BJ (cell line): ENCODE results near the gene AHI1. TPM values are rescaled to one million over a fixed set of nuclear protein-coding genes. Genes with fewer than 3 reads are reported as not detected.
A peak's percentile ranks its signal among the peaks of the same experiment; 100 is the strongest.

Experiments
- CTCF ChIA-PET: fragments of 350-600 bp; formaldehyde crosslinking; extraction: SDS; loops from one replicate; lab custom pipeline; 2021; ENCODE audit warnings: antibody characterized with exemption, inconsistent platforms; lab: Yijun Ruan, JAX
- POLR2A ChIA-PET: fragments of 300-600 bp; sonication (Branson Sonifier 250); formaldehyde crosslinking; extraction: SDS; loops from one replicate; lab custom pipeline; 2021; ENCODE audit warnings: antibody characterized with exemption; lab: Charles Lee
- DNase-seq: peaks from one replicate; pipeline ENCODE4 v3.0.0-alpha.2; 2011; ENCODE audit warnings: low read depth
- H3K27me3 ChIP-seq: 2 replicates; pipeline ENCODE4 v1.6.0; 2011; ENCODE audit warnings: low read length; ENCODE audit not compliant: control insufficient read depth, insufficient read depth
- H3K36me3 ChIP-seq: 2 replicates; pipeline ENCODE4 v1.5.1; 2011; ENCODE audit warnings: low read length; ENCODE audit not compliant: control insufficient read depth, insufficient read depth
- H3K4me3 ChIP-seq: 2 replicates; pipeline ENCODE4 v1.5.1; 2011; ENCODE audit warnings: low read depth, mild to moderate bottlenecking, control low read depth, low read length
- polyA plus RNA-seq: library from polyadenylated mRNA; depleted of rRNA; stranded (reverse); fragments of >200 nt; gene quantifications from 2 replicates; pipeline ENCODE4 v1.2.3, GENCODE V29; 2011
- TF ChIP-seq, protein P1 (sequence below): IDR thresholded peaks from 2 replicates; pipeline ENCODE4 v1.5.1; 2011; ENCODE audit warnings: low read depth, mild to moderate bottlenecking, control low read depth, inconsistent platforms, low read length, moderate library complexity; ENCODE audit not compliant: insufficient read depth

Gene AHI1
- polyA plus RNA-seq, 1 experiment = 7.9 TPM

GRCh38 chr6:135426833-135427232 is 70.7 kb downstream of the AHI1 start:
- CTCF ChIA-PET = no interaction called here
- TF ChIP-seq, protein P1, sequence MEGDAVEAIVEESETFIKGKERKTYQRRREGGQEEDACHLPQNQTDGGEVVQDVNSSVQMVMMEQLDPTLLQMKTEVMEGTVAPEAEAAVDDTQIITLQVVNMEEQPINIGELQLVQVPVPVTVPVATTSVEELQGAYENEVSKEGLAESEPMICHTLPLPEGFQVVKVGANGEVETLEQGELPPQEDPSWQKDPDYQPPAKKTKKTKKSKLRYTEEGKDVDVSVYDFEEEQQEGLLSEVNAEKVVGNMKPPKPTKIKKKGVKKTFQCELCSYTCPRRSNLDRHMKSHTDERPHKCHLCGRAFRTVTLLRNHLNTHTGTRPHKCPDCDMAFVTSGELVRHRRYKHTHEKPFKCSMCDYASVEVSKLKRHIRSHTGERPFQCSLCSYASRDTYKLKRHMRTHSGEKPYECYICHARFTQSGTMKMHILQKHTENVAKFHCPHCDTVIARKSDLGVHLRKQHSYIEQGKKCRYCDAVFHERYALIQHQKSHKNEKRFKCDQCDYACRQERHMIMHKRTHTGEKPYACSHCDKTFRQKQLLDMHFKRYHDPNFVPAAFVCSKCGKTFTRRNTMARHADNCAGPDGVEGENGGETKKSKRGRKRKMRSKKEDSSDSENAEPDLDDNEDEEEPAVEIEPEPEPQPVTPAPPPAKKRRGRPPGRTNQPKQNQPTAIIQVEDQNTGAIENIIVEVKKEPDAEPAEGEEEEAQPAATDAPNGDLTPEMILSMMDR = no peak
- no peak for DNase-seq
- no peaks in the 10 kb centered on the region for H3K36me3 ChIP-seq
- POLR2A ChIA-PET = no interaction called here
- H3K27me3 ChIP-seq = no peaks in the 10 kb centered on the region
- no peak overlapping the region for H3K4me3 ChIP-seq

DNA sequence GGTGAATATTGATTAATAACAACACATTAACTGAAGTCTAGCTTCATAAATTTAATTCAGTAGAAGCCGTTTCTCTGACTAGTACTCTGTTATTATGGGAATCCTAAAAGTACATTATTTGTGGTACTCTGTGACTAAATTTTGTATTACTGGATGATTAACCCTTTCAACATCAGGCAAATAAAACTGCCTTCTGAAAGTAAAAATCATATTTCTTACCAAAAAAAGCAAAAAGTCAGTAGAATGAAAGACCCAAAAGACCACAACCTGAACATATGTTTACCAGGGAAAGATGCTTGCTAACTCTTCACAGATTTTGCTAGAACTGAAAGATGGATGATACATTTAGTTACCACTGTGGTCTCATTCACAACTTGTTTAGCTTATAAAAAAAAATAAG is 73.2 kb downstream of the AHI1 start:
- CTCF ChIA-PET = interaction anchor here (1.2 to 4.4 kb wide), 3 partner anchors 25 to 281 kb away, joined by 4 to 31 read pairs (median 12); no protein-coding TSS in a partner anchor
- no peak overlapping the region for H3K4me3 ChIP-seq
- TF ChIP-seq, protein P1 = no peak
- no peaks in the 10 kb centered on the region for H3K27me3 ChIP-seq
- DNase-seq = no peak
- POLR2A ChIA-PET = no interaction called here
- no peaks in the 10 kb centered on the region for H3K36me3 ChIP-seq

DNA sequence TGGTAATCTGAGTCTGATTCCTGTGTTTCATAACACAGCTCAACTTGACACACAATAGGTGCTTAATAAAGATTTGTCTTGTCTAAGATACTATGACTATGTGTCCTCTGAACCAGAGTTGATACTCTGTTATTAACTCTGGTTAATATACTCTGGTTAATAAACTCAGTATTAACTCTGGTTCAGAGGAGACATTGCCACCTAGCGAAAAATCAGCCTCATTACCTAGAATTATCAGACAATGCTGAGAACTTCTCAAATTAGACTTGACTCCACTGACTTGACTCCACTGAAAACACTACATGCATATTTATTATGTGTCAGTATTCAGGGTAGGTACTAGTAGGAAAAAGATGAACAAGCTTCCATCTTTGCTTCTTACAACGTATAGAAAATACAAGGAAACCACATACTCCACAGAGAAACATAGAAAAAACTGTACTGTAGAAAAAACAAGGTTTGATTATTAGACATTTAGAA is 73.9 kb downstream of the AHI1 start:
- CTCF ChIA-PET = interaction anchor here (1.0 to 4.4 kb wide), 4 partner anchors 16 to 280 kb away, joined by 3 to 31 read pairs (median 8); no protein-coding TSS in a partner anchor

GRCh38 chr6:135419162-135419561 is 78.4 kb downstream of the AHI1 start:
- ChIA-PET POLR2A (no interaction called here), CTCF (interaction anchor here (0.6 to 0.8 kb wide), 2 partner anchors 257 to 275 kb away, joined by 3 read pairs; no protein-coding TSS in a partner anchor)
- DNase-seq = peak; percentile 26
- TF ChIP-seq, protein P1 = no peak
- Histone ChIP-seq H3K36me3 (no peaks in the 10 kb centered on the region), H3K27me3 (no peaks in the 10 kb centered on the region), H3K4me3 (no peak overlapping the region)

More for the DNA sequence above, 73.9 kb downstream of the AHI1 start:
- Histone ChIP-seq H3K27me3 (no peaks in the 10 kb centered on the region), H3K36me3 (no peaks in the 10 kb centered on the region), H3K4me3 (no peak overlapping the region)
- TF ChIP-seq, protein P1 = peak; percentile 68
- POLR2A ChIA-PET = no interaction called here
- DNase-seq = peak; percentile 4

GRCh38 chr6:135418040-135418760 is 79.3 kb downstream of the AHI1 start:
- Histone ChIP-seq H3K4me3 (no peak overlapping the region), H3K36me3 (no peaks in the 10 kb centered on the region), H3K27me3 (no peaks in the 10 kb centered on the region)
- ChIA-PET CTCF (interaction anchor here (0.8 kb wide), 1 partner anchor 256 kb away, joined by 3 read pairs; no protein-coding TSS in a partner anchor), POLR2A (no interaction called here)
- DNase-seq = no peak
- TF ChIP-seq, protein P1 = no peak
